ENCODE results near the gene PPIP5K1.

DNA sequence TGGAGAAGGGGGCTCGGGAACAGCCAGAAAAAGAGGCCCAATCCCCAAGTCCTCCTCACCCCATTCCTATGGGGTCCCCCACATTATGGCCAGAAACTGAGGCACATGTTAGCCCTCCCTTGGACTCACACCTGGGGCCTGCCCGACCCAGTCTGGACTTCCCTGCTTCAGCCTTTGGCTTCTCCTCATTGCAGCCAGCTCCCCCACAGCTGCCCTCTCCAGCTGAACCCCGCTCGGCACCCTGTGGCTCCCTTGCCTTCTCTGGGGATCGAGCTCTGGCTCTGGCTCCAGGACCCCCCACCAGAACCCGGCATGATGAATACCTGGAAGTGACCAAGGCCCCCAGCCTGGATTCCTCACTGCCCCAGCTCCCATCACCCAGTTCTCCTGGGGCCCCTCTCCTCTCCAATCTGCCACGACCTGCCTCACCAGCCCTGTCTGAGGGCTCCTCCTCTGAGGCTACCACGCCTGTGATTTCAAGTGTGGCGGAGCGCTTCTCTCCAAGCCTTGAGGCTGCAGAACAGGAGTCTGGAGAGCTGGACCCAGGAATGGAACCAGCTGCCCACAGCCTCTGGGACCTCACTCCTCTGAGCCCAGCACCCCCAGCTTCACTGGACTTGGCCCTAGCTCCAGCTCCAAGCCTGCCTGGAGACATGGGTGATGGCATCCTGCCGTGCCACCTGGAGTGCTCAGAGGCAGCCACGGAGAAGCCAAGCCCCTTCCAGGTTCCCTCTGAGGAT lies 62.0 kb downstream of the PPIP5K1 start:
- TF ChIP-seq, protein P1, sequence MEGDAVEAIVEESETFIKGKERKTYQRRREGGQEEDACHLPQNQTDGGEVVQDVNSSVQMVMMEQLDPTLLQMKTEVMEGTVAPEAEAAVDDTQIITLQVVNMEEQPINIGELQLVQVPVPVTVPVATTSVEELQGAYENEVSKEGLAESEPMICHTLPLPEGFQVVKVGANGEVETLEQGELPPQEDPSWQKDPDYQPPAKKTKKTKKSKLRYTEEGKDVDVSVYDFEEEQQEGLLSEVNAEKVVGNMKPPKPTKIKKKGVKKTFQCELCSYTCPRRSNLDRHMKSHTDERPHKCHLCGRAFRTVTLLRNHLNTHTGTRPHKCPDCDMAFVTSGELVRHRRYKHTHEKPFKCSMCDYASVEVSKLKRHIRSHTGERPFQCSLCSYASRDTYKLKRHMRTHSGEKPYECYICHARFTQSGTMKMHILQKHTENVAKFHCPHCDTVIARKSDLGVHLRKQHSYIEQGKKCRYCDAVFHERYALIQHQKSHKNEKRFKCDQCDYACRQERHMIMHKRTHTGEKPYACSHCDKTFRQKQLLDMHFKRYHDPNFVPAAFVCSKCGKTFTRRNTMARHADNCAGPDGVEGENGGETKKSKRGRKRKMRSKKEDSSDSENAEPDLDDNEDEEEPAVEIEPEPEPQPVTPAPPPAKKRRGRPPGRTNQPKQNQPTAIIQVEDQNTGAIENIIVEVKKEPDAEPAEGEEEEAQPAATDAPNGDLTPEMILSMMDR (tag by site-specific recombination; IDR thresholded peaks at IDR 0.05) = no peak
- TF ChIP-seq WT1 (tag by site-specific recombination; IDR thresholded peaks at IDR 0.05) = no peak
- TF ChIP-seq GLI4 (tag by site-specific recombination; IDR thresholded peaks at IDR 0.05) = no peak
- TF ChIP-seq YY1 (tag by site-specific recombination; IDR thresholded peaks at IDR 0.05) = no peak
- TF ChIP-seq ZNF23 (tag by site-specific recombination; IDR thresholded peaks at IDR 0.05; ENCODE audit: borderline replicate concordance) = no peak
- TF ChIP-seq ZNF37A (tag by site-specific recombination; IDR thresholded peaks at IDR 0.05) = no peak

All from HEK293 (cell line).